Pancreas (tissue), 10 donors: ENCODE measurements around the gene PI4KA. TPM values are rescaled to one million over a fixed set of nuclear protein-coding genes. Genes with fewer than 3 reads are reported as not detected.
"Not testable (repeated sequence)": the region's sequence is repeated elsewhere in the genome, so short reads cannot be mapped to it uniquely, and the experiment has no call there.

Experiments used
- ATAC-seq, 4 donors: fragments of 200-7000 bp; cut with Tn5 transposase; one replicate each; pipeline versions ENCODE4 v1.8.0 to v1.9.1; 2020; ENCODE audit warnings: mild to moderate bottlenecking in 4 of 4, moderate library complexity in 4 of 4
- DNase-seq, 6 donors: peaks; one replicate each; pipeline ENCODE4 v3.0.0-alpha.2; 2020
- FAIRE-seq: peaks from 2 replicates; lab custom pipeline; 2012; peaks lifted over from hg19 to GRCh38; lab: Jason Lieb, UNC
- H3K27ac ChIP-seq, 4 donors: fragments of 200-600 bp; sonication (generic); 1 replicate in 3 of 4; 2 replicates in 1 of 4; pipeline versions ENCODE4 v1.5.0 to v1.8.0; 2020
- H3K27me3 ChIP-seq, 4 donors: fragments of 200-600 bp; one replicate each; pipeline ENCODE4 v1.8.0; 2021
- H3K36me3 ChIP-seq, 3 donors: fragments of 200-600 bp; sonication (generic) in 1 of 3; one replicate each; pipeline versions ENCODE4 v1.5.0 to v1.8.0; 2020 to 2021
- H3K4me1 ChIP-seq, 3 donors: fragments of 200-600 bp; one replicate each; pipeline ENCODE4 v1.8.0; 2021
- H3K4me3 ChIP-seq, 4 donors: fragments of 200-600 bp; sonication (generic) in 2 of 4; one replicate each; pipeline versions ENCODE4 v1.5.0 to v1.8.0; 2020 to 2021
- H3K9me3 ChIP-seq, 4 donors: fragments of 200-600 bp; one replicate each; pipeline ENCODE4 v1.8.0; 2021
- WGBS, 2 donors: extraction: QIAGEN DNeasy Blood & Tissue Kit; methylation state at CpG; one replicate each; pipeline ENCODE4 v1.1.7; 2013; 5-methylcytosine and 5-hydroxymethylcytosine counted together
- intact Hi-C, 3 donors: fragments of 100-400 bp; cut with DNase I; formaldehyde crosslinking; loops; one replicate each; pipeline versions ENCODE4 v1.11.1 to v1.14.2; 2022
- polyA plus RNA-seq, 2 donors: library from polyadenylated mRNA; stranded (reverse); fragments of 200-250 nt; gene quantifications; one replicate each; pipeline ENCODE4 v1.2.3, GENCODE V29; 2013
- total RNA-seq, 6 donors: library from RNA; stranded (reverse); fragmentation: NEBNext Ultra II Directional in 4 of 6; extraction: Animal tissue kit (Norgen Biotek cat#: 25700) in 4 of 6; gene quantifications; one replicate each; pipeline versions ENCODE4 v1.2.1 to v1.2.4, GENCODE V29; 2021 to 2023
- donor health status: healthy with polysubstance abuse.
- donor health status: DM: no; HTN: no; CAD: no; lungs with moderate emphysema.
- donor health status: DM: no; HTN: no; CAD: no.
- donor health status: control.
- donor health status: control.
- donor health status: Bipolar disorder and iron deficiency.
- donor health status: DM: yes; HTN: yes; CAD: no.
- donor health status: DM: no; HTN: no; CAD: no.
- donor health status: DM: no; HTN: no; CAD: no.
- donor health status: DM: yes; HTN: yes; CAD: no.

Gene PI4KA
- total and polyA plus RNA-seq, 8 donors = 23.6 to 46.6 (median 32.0) TPM

- intact Hi-C loops, DNase-seq, H3K27ac ChIP-seq, H3K4me1 ChIP-seq, FAIRE-seq, H3K27me3 ChIP-seq, H3K4me3 ChIP-seq, H3K36me3 ChIP-seq, ATAC-seq, H3K9me3 ChIP-seq: not testable (repeated sequence)
- 92 to 93% methylated on average over 11 of the region's 11 CpGs for whole genome bisulfite sequencing, 2 donors
Measured at GRCh38 chr22:20707549-20708118, 151.0 kb downstream of the PI4KA start.

GRCh38 chr22:20703816-20704609 is 154.6 kb downstream of the PI4KA start:
- FAIRE-seq, H3K36me3 ChIP-seq, H3K27ac ChIP-seq, H3K4me1 ChIP-seq, H3K27me3 ChIP-seq, intact Hi-C loops, H3K9me3 ChIP-seq: not testable (repeated sequence)
- WGBS, 2 donors = 2% methylated on average over 17 to 71 of the region's 79 CpGs
- DNase-seq (peak in 5 of 6 donors; percentile 23 to 71 (median 63)), ATAC-seq (peak; percentile 1 to 11 (median 2))
- peak overlapping the region in 2 of 4 donors; percentile 21 to 52 for H3K4me3 ChIP-seq

DNA sequence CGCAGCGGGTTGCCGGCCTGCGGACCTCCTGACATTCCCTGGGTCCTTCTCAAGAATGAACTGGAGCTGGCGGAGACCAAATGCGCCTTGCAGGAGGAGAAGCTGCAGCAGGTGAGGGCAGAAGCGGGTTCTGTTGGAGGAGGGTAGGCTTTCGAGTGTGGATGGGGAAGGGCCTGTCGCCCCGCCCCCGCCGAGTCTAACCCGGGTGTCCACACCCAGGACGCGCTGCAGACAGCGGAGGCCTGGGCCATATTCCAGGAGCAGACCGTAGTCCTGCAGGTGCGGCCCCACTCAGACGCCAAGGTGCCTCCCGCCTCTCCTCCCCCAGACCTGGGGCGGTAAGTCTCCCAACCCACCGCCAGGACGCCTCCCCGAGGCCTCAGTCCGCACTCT is 155.2 kb downstream of the PI4KA start:
- ATAC-seq = peak; percentile 29 to 49 (median 46)
- intact Hi-C loops, H3K36me3 ChIP-seq, H3K27me3 ChIP-seq, FAIRE-seq, H3K9me3 ChIP-seq, H3K27ac ChIP-seq, H3K4me1 ChIP-seq: not testable (repeated sequence)
- peak in 4 of 6 donors; percentile 64 to 80 (median 77) for DNase-seq
- peak overlapping the region in 2 of 4 donors; percentile 21 to 52 for H3K4me3 ChIP-seq
- WGBS, 2 donors = 0 to 1% methylated on average over 4 to 12 of the region's 25 CpGs

DNA sequence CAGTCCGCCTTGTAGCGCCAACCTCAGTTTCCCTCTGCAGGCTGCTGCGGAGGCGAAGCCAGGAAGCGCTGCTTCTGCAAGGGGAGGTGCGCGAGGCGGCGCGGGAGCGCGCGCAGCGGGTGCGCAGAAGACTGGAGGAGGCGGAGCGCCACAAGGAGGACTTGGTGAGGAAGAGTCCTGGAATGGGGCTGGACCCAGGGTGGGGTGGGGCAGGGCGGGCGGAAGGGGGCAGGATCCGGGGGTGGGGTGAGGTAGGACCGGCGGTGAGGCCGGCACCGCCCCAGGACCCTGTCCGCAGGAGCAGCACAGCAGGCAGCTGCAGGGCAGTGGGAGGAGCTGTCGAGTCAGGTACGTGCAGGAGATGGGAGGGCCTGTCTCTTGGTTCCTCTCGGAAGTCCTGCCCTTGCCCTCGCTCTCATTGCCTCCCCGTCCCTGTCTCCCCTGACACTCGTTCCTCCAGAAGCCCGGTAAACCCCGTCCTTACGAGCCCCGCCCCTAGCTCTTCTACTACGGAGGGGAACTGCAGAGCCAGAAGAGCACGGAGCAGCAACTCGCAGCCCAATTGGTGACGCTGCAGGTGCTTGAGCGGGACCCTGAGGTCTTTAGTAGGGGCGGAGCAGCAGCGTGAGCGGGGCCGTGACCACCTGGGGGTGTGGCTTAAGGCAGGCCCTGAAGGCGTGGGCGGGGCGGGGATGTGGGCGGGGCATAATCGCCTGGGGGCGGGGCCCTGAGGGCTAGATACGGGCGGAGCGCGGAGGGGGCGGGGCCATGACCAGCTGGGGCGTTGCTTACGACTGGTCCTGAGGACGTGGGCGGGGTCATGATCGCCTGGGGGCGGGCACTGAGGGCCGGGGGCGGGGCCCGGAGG is 155.8 kb downstream of the PI4KA start:
- H3K4me3 ChIP-seq = peak overlapping the region; percentile 13 to 52 (median 43)
- H3K9me3 ChIP-seq, H3K4me1 ChIP-seq, intact Hi-C loops, H3K27me3 ChIP-seq, FAIRE-seq, H3K36me3 ChIP-seq: not testable (repeated sequence)
- peak overlapping the region; percentile 42 to 79 (median 64) for H3K27ac ChIP-seq
- ATAC-seq = peak; percentile 83 to 94 (median 88)
- peak; percentile 92 to 99 (median 98) for DNase-seq
- 1% methylated on average over 51 to 64 of the region's 64 CpGs for WGBS, 2 donors

DNA sequence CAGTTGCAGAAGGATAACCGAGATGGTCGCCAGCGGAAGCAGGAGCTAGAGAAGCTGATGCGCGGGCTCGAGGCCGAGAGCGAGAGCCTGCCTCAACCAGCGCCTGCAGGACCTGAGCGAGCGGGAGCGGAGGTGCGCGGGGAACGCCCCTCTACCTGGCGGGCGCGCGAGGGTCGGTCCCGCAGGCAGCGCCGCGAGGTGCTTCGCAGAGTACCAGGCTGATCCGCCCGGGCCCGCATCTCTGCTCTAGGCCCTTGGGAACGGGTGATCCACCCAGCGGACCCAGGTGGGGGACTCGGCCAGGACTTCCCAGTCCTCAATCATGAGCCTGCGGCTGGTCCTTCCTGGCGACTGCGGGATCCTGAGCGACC is 156.5 kb downstream of the PI4KA start:
- WGBS, 2 donors = 0% methylated on average over 8 to 31 of the region's 35 CpGs
- FAIRE-seq, H3K9me3 ChIP-seq, H3K27me3 ChIP-seq, DNase-seq, H3K36me3 ChIP-seq, intact Hi-C loops, H3K4me1 ChIP-seq: not testable (repeated sequence)
- ATAC-seq = peak; percentile 10 to 31 (median 18)
- peak overlapping the region; percentile 13 to 52 (median 43) for H3K4me3 ChIP-seq
- H3K27ac ChIP-seq = peak overlapping the region; percentile 42 to 79 (median 64)

DNA sequence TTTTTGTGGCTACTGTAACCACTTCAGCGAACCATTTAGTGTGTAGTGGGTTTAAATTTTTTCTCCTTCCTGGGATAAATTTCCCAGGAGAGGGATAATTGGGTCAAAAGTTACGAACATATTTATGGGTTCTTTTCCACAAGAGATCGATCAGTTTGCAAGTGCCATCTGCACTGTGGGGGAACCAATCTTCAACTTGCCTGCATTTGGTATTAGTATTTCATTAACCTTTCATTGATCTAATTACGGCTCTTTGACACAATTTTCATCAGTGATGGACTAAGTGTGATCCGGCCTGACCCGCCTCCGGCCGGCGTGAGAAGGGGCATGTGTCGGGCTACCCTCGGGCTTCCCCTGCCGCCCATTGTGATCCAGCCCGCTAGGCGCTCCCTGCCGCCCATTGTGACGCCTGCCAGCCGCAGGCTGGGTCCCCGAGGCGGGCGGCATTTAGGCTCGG is 156.9 kb downstream of the PI4KA start:
- intact Hi-C loops = not testable (repeated sequence)
- H3K4me3 ChIP-seq = peak overlapping the region in 3 of 4 donors; percentile 40 to 52 (median 46)

GRCh38 chr22:20700347-20700746 is 158.3 kb downstream of the PI4KA start:
- H3K27ac ChIP-seq, intact Hi-C loops, H3K36me3 ChIP-seq, DNase-seq, ATAC-seq, H3K9me3 ChIP-seq, H3K4me3 ChIP-seq, FAIRE-seq, H3K4me1 ChIP-seq, H3K27me3 ChIP-seq: not testable (repeated sequence)
- WGBS, 2 donors = 86 to 88% methylated on average over 15 of the region's 15 CpGs

More for the DNA sequence above, 156.9 kb downstream of the PI4KA start:
- peak in 3 of 4 donors; percentile 0 to 7 (median 0) for ATAC-seq
- WGBS, 2 donors = 9 to 10% methylated on average over 17 to 18 of the region's 21 CpGs
- peak overlapping the region in 1 of 4 donors; percentile 79 for H3K27ac ChIP-seq
- not testable (repeated sequence) for H3K27me3 ChIP-seq, H3K9me3 ChIP-seq, H3K36me3 ChIP-seq, DNase-seq, FAIRE-seq, H3K4me1 ChIP-seq

DNA sequence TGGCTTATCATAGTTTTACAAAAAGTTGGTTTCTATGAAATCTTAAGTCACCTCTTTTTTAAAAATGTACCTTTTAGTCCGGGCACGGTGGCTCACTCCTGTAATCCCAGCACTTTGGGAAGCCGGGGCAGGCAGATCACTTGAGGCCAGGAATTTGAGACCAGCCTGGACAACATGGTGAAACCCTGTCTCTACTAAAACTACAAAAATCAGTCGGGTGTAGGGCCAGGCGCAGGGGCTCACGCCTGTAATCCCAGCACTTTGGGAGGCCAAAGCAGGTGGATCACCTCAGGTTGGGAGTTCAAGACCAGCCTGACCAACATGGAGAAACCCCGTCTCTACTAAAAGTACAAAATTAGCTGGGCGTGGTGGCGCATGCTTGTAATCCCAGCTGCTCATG is 158.8 kb downstream of the PI4KA start:
- DNase-seq, H3K4me1 ChIP-seq, FAIRE-seq, H3K9me3 ChIP-seq, H3K27ac ChIP-seq, intact Hi-C loops, H3K27me3 ChIP-seq, H3K36me3 ChIP-seq, ATAC-seq, H3K4me3 ChIP-seq: not testable (repeated sequence)
- 78 to 89% methylated on average over 9 of the region's 9 CpGs for WGBS, 2 donors
